ENCODE measurements around the gene P3H1. TPM values are rescaled to one million over a fixed set of nuclear protein-coding genes. Genes with fewer than 3 reads are reported as not detected.

P3H1 gene
- total RNA-seq, 4 donors from 2014 or later, result 11.5 to 119 (median 34.7) TPM

GRCh38 chr1:42745851-42746250, 21.0 kb downstream of the P3H1 start:
- DNase-seq, result no peak

GRCh38 chr1:42744148-42744413, 22.7 kb downstream of the P3H1 start:
- intact Hi-C loops (cut with DNase I; ENCODE audit: low total_unique reads), result no loop called here
- H3K4me3 ChIP-seq, result no peak overlapping the region
- no peak overlapping the region for H3K27ac ChIP-seq
- no peaks in the 10 kb centered on the region for H3K27me3 ChIP-seq
- no peaks in the 10 kb centered on the region for H3K36me3 ChIP-seq
- DNase-seq, result no peak
- TF ChIP-seq CTCF (IDR thresholded peaks at IDR 0.05) (no peak), POLR2A (IDR thresholded peaks at IDR 0.05) (no peak)
- H3K9me3 ChIP-seq, result no peaks in the 10 kb centered on the region
- no peaks in the 10 kb centered on the region for H3K4me1 ChIP-seq

More at GRCh38 chr1:42745851-42746250, 21.0 kb downstream of the P3H1 start:
- intact Hi-C loops (cut with DNase I; ENCODE audit: low total_unique reads), result no loop called here
- no peaks in the 10 kb centered on the region for H3K4me1 ChIP-seq
- H3K4me3 ChIP-seq, result no peak overlapping the region
- no peaks in the 10 kb centered on the region for H3K9me3 ChIP-seq
- TF ChIP-seq POLR2A (IDR thresholded peaks at IDR 0.05) (no peak), CTCF (IDR thresholded peaks at IDR 0.05) (no peak)
- H3K27ac ChIP-seq, result no peak overlapping the region
- H3K27me3 ChIP-seq, result no peaks in the 10 kb centered on the region
- H3K36me3 ChIP-seq, result no peaks in the 10 kb centered on the region

- no peaks in the 10 kb centered on the region for H3K36me3 ChIP-seq
These were observed 23.3 kb downstream of the P3H1 start for GRCh38 chr1:42743317-42744147.

GRCh38 chr1:42742617-42743316, 24.1 kb downstream of the P3H1 start:
- Histone ChIP-seq H3K4me1 (no peaks in the 10 kb centered on the region), H3K36me3 (no peaks in the 10 kb centered on the region), H3K27me3 (no peaks in the 10 kb centered on the region), H3K27ac (no peak overlapping the region), H3K4me3 (no peak overlapping the region), H3K9me3 (no peaks in the 10 kb centered on the region)
- TF ChIP-seq CTCF (IDR thresholded peaks at IDR 0.05), result no peak
- TF ChIP-seq POLR2A (IDR thresholded peaks at IDR 0.05), result no peak
- intact Hi-C loops (cut with DNase I; ENCODE audit: low total_unique reads), result no loop called here
- DNase-seq, result no peak

More at GRCh38 chr1:42743317-42744147, 23.3 kb downstream of the P3H1 start:
- DNase-seq, result no peak
- Histone ChIP-seq H3K4me1 (no peaks in the 10 kb centered on the region), H3K9me3 (no peaks in the 10 kb centered on the region), H3K27me3 (no peaks in the 10 kb centered on the region), H3K27ac (no peak overlapping the region), H3K4me3 (no peak overlapping the region)
- TF ChIP-seq POLR2A (IDR thresholded peaks at IDR 0.05) (no peak), CTCF (IDR thresholded peaks at IDR 0.05) (no peak)
- intact Hi-C loops (cut with DNase I; ENCODE audit: low total_unique reads), result no loop called here

- no peak overlapping the region for H3K4me3 ChIP-seq
- no peaks in the 10 kb centered on the region for H3K27me3 ChIP-seq
- H3K9me3 ChIP-seq, result no peaks in the 10 kb centered on the region
- H3K27ac ChIP-seq, result no peak overlapping the region
- H3K4me1 ChIP-seq, result no peaks in the 10 kb centered on the region
- no peaks in the 10 kb centered on the region for H3K36me3 ChIP-seq
- intact Hi-C loops (cut with DNase I; ENCODE audit: low total_unique reads), result no loop called here
- no peak for DNase-seq
- TF ChIP-seq CTCF (IDR thresholded peaks at IDR 0.05) (no peak), POLR2A (IDR thresholded peaks at IDR 0.05) (no peak)
These were observed 24.7 kb downstream of the P3H1 start for GRCh38 chr1:42742141-42742540.

Data from uterus (tissue), 4 donors.